A673 (cell line): ENCODE data around the gene ZNF384. TPM values are rescaled to one million over a fixed set of nuclear protein-coding genes. Genes with fewer than 3 reads are reported as not detected.

Source experiments
- BruUV-seq: library from RNA; stranded (reverse); fragments of 400-500 nt; replicated peaks from 2 replicates; lab custom pipeline; 2021; lab: Mats Ljungman, UMichigan
- CTCF ChIA-PET: fragments of 300-600 bp; sonication (Branson Sonifier 250); formaldehyde crosslinking; loops from one replicate; lab custom pipeline; 2022; ENCODE audit warnings: antibody characterized with exemption; lab: Charles Lee
- POLR2A ChIA-PET: fragments of 300-600 bp; sonication (Branson Sonifier 250); formaldehyde crosslinking; loops from one replicate; lab custom pipeline; 2022; ENCODE audit warnings: antibody characterized with exemption; ENCODE audit not compliant: low non-redundant PET; lab: Charles Lee
- DNase-seq: peaks from one replicate; pipeline ENCODE4 v3.0.0-alpha.2; 2015; ENCODE audit warnings: low spot score
- H3K27ac ChIP-seq: fragments of 200-600 bp; sonication (generic); 2 replicates; pipeline ENCODE4 v1.5.1; 2016; ENCODE audit warnings: mixed run types, low read depth, mild to moderate bottlenecking, mixed read lengths, antibody characterized with exemption, low read length; ENCODE audit not compliant: poor library complexity, severe bottlenecking
- H3K27me3 ChIP-seq: fragments of 200-600 bp; sonication (generic); replicated peaks from 2 replicates; pipeline ENCODE4 v1.6.1; 2017; ENCODE audit warnings: mixed run types, low read depth, mild to moderate bottlenecking, mixed read lengths, antibody characterized with exemption, low read length; ENCODE audit not compliant: insufficient read depth, poor library complexity
- H3K36me3 ChIP-seq: fragments of 200-600 bp; sonication (generic); 2 replicates; pipeline ENCODE4 v1.6.1; 2016; ENCODE audit warnings: mixed run types, mild to moderate bottlenecking, mixed read lengths, antibody characterized with exemption, low read length; ENCODE audit not compliant: insufficient read depth, poor library complexity, severe bottlenecking
- H3K4me1 ChIP-seq: fragments of 200-600 bp; sonication (generic); 2 replicates; pipeline ENCODE4 v1.6.1; 2017; ENCODE audit warnings: mixed run types, mild to moderate bottlenecking, mixed read lengths, antibody characterized with exemption, low read length; ENCODE audit not compliant: insufficient read depth, poor library complexity, severe bottlenecking
- H3K4me3 ChIP-seq: fragments of 200-600 bp; sonication (generic); 2 replicates; pipeline ENCODE4 v1.5.1; 2016; ENCODE audit warnings: low read depth, mixed run types, mild to moderate bottlenecking, mixed read lengths, low read length; ENCODE audit not compliant: poor library complexity, severe bottlenecking
- H3K9me3 ChIP-seq: fragments of 200-600 bp; sonication (generic); 2 replicates; pipeline ENCODE4 v1.6.1; 2016; ENCODE audit warnings: mixed run types, low read depth, mild to moderate bottlenecking, mixed read lengths, antibody characterized with exemption, low read length; ENCODE audit not compliant: poor library complexity, severe bottlenecking
- CTCF ChIP-seq: fragments of 300-800, 200-600 bp; sonication (generic); conservative IDR thresholded peaks from 2 replicates; pipeline ENCODE4 v1.5.1; 2017; ENCODE audit warnings: low read depth, mild to moderate bottlenecking, antibody characterized with exemption, low read length, moderate library complexity, mixed read lengths
- EZH2 ChIP-seq: fragments of 200-600 bp; sonication (generic); IDR thresholded peaks from 2 replicates; pipeline ENCODE4 v1.6.1; 2017; ENCODE audit warnings: borderline replicate concordance, low read depth, mild to moderate bottlenecking, mixed read lengths, antibody characterized with exemption, low read length; ENCODE audit not compliant: poor library complexity, severe bottlenecking
- intact Hi-C: fragments of 100-400 bp; cut with micrococcal nuclease; formaldehyde crosslinking; loops from one replicate; pipeline ENCODE4 v1.10.0; 2022; ENCODE audit not compliant: unreplicated experiment
- total RNA-seq: library from RNA; stranded (reverse); gene quantifications from 2 replicates; pipeline ENCODE4 v1.2.3, GENCODE V29; 2021

ZNF384 gene
- total RNA-seq, 1 experiment from 2014 or later = 92.5 TPM

DNA sequence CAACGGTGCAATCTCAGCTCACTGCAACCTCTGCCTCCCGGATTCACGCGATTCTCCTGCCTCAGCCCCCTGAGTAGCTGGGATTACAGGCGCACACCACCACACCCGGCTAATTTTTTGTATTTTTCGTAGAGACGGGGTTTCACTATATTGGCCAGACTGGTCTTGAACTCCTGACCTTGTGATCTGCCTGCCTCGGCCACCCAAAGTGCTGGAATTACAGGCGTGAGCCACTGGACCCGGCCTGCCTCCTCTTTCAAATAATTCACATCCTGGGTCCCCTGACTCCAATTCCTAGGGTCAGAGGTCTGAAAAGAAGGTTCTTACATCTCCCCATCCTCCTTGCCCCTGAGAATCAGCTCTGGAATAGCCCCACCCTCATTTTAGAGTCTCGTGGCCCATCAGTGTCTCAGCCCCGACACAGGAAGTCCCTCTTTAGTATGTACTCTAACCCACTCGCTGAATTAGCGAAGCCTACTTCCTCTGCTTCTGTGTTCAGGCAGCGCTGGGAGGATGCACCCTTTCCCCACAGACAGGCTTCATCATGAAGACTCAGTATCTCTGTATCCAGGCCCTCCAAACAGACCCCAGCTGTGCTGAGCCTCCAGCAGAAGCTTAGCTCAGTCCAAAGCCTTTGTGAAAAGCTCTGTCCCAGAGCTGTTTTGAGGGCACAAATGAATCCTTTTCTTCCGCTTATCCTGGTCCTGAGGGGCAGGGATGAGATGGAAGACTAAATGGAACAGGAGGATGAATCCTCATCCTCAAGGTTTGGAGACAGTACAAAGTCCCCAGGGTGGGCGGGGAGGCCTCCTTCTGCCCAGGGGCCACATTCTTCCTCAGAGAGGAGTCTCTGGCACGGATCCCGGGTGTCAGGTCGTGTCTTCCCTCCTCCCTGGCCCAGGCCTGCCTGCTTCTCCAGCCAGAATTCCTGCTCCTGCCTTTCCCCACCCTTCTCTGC is 56.9 kb downstream of the ZNF384 start:
- Histone ChIP-seq H3K4me3 (no peak overlapping the region), H3K27me3 (no peaks in the 10 kb centered on the region), H3K4me1 (peaks cover 15% of the 10 kb centered on the region), H3K36me3 (no peaks in the 10 kb centered on the region), H3K9me3 (no peaks in the 10 kb centered on the region), H3K27ac (no peak overlapping the region)
- intact Hi-C loops = no loop called here
- TF ChIP-seq EZH2 = no peak
- no peak for TF ChIP-seq CTCF
- ChIA-PET CTCF (no interaction called here), POLR2A (no interaction called here)
- DNase-seq = peak; percentile 54
- BruUV-seq = no TSS peak

DNA sequence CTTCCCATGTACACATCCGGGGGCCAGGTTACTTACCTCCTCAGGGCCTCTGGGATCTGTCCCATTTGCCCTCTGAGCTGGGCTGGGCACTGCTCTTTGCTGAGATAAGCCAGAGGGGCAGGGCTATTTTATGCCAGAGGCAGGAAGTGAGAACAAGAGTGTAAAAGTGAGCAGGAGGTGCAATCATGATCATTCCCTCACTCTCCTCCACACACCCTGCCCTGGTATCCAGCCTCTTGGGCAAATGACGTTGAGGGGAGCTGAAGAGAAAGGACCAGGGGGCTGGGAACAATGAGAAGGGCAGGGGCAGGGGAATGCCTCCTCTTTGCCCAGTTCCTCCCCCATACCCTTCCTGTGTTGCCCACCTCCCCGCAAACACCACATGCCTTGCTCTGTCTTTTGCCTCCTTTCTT is 57.6 kb downstream of the ZNF384 start:
- Histone ChIP-seq H3K27ac (no peak overlapping the region), H3K27me3 (no peaks in the 10 kb centered on the region), H3K4me1 (peaks cover 15% of the 10 kb centered on the region), H3K4me3 (no peak overlapping the region), H3K9me3 (no peaks in the 10 kb centered on the region), H3K36me3 (no peaks in the 10 kb centered on the region)
- BruUV-seq = no TSS peak
- CTCF ChIA-PET = no interaction called here
- intact Hi-C loops = no loop called here
- no peak for DNase-seq
- POLR2A ChIA-PET = no interaction called here
- no peak for TF ChIP-seq EZH2
- no peak for TF ChIP-seq CTCF

- Histone ChIP-seq H3K36me3 (no peaks in the 10 kb centered on the region), H3K27me3 (no peaks in the 10 kb centered on the region), H3K4me3 (no peak overlapping the region), H3K27ac (no peak overlapping the region), H3K4me1 (peaks cover 15% of the 10 kb centered on the region), H3K9me3 (no peaks in the 10 kb centered on the region)
- no peak for DNase-seq
- intact Hi-C loops = no loop called here
- TF ChIP-seq CTCF = no peak
- TF ChIP-seq EZH2 = no peak
- POLR2A ChIA-PET = interaction anchor here (0.6 kb wide), 1 partner anchor 17 kb away, joined by 5 read pairs; no protein-coding TSS in a partner anchor
- no TSS peak for BruUV-seq
- CTCF ChIA-PET = no interaction called here
Observed at GRCh38 chr12:6630736-6631135, 58.4 kb downstream of the ZNF384 start.
